ENCODE data around the gene PPME1.

PPME1 gene

DNA sequence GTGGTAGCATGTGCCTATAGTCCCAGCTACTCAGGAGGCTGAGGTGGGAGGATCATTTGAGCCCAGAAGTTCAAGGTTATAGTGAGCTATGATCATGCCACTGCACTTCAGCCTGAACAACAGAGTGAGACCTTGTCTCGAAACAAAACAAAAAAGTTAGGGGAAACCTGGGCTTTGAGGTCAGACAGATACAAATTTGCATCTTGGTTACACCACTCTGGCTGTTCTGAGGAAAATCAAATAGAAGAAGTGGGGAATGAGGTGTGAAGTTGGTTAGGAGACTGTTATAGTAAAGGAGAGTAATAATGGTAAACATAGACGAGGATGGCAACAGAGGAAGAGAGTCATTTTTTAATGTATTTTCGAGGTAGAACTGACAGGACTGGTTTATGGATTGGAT lies 62.6 kb downstream of the PPME1 start:
- no peak for DNase-seq

DNA sequence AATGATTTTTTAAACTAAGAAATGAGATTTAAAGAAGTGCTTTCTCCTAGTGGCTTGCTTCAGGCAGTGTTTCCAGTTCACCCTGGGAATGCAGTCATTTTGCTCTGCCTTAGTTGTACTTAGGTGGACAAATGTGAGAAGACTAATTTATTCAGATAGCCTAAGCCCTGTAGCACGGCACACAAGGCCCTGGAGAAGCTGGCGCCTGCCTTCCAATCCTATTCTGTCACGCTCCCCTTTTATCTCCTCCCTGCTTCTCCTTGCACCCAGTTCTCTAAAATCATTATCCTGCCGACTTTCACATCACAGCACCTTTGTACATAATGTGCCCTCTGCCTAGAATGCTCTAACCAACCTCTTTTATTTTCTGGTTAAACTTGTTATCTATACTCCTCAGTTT lies 64.0 kb downstream of the PPME1 start:
- DNase-seq, result no peak

DNA sequence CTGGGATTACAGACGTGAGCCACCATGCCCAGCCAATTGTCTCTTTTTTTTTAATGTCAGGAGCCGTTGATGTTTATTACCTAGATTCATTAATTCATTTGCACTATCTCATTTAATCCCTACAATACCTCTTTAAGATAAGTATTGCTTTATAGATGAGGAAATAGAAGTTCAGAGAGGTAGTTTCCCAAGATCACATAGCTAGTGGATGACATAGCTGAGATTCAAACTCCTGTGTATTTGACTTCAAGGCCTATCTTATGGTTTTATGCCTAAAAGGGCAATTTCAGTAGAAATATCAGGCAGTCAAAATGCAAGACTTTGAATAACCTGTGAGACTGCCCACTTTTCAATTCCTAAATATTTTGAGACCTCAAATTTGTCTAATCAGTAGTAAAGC lies 66.5 kb downstream of the PPME1 start:
- no peak for DNase-seq

GRCh38 chr11:74238243-74238642 lies 67.2 kb downstream of the PPME1 start:
- DNase-seq, result no peak

- no peak for DNase-seq
These were observed 77.4 kb downstream of the PPME1 start for GRCh38 chr11:74248469-74248868.

GRCh38 chr11:74249496-74249895 lies 78.4 kb downstream of the PPME1 start:
- no peak for DNase-seq

DNA sequence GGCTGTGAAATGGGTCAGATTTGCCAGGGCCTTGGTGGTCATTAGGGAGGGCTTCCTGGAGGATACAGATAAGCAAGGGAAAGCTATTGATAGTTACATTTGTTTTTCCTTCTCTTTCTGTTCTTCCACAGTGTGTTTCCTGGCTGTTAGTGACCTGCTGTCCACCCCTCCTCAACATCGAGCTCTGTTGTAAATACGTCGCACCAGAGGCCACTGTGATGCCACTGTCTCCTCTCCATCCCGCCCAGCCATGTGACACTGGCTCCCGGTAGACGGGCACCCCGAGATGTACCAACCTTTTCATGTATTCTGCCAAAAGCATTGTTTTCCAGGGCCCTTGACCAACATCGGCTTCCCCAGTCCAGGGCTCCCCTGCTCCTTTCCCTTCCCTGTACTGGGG lies 82.3 kb downstream of the PPME1 start:
- DNase-seq, result no peak

DNA sequence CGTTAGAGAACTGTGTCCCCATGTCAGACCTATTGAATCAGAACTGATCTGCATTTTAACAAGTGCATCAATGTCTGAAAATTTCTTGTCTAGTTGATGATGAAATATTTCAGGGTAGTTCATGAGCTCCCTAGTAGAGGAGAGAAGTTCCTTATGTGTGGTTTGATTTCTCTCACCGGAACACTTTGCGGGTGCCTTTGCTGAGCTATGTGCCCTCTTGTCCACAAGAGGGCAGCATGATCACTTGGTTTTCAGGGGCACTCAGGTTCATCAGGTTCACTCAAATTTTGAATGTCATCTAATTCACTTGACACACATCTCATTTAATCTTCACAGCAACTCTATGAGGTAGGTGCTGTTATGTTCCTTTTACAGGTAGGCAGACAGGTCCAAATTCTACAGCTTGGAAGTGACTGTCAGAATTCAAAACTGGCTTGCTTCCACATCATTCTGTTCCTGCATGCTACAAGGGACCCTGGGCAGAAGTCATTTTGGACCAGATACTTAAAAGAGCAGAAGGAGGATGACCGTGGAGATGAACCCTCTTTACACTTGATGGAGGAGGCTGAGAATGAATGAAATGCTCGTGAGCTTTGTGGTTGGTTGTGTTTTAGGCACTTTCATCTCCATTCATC lies 84.8 kb downstream of the PPME1 start:
- peak; percentile 84 for DNase-seq

- no peak for DNase-seq
These were observed 85.5 kb downstream of the PPME1 start for GRCh38 chr11:74256378-74257133.

DNA sequence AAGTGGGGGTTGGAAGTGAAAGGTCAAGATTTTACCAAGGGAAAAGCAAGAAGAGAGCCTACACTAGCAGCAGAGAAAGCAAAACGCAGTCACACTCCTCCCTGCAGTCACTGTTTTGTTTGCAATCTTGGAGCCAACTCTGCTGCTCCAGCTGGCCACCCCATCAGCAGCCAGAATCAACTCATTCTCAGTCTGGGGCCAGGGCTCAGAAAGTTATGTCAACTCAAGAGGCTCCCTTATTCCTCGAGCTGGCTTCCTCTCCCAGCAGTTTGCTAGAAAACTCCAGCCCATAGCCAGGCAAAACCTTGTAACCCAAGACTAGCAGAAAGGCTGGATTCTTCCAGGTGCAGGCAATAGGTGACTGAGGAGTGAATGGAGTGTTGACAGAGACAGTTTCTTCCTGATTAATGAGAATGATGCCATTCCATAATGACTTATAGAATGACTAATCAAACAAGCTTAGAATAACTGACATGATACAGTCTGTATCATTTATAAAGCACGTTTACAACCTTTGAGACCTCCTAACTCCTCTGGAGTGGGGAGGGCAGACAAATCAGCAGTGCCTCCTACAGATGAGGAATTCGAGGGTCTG lies 87.0 kb downstream of the PPME1 start:
- DNase-seq, result no peak

DNA sequence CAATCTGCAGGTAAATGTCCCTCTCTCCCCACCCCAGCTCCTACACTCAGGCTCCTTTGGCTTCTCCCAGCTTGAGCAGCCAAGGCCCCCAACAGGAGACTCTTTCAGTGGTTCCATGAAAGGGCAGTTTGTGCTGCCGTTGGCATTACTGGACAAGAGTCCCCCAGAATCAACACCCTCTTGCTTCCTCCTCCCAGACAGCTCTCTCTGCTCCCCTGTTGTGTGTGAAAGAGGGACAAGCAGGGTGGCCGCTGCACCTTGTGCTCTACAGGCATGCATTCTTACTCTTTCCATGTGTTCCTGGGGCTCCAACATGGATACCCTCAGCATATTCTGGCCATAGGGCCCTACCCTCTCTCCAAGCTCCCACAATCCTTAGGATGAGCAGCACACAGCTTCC lies 91.6 kb downstream of the PPME1 start:
- no peak for DNase-seq

DNA sequence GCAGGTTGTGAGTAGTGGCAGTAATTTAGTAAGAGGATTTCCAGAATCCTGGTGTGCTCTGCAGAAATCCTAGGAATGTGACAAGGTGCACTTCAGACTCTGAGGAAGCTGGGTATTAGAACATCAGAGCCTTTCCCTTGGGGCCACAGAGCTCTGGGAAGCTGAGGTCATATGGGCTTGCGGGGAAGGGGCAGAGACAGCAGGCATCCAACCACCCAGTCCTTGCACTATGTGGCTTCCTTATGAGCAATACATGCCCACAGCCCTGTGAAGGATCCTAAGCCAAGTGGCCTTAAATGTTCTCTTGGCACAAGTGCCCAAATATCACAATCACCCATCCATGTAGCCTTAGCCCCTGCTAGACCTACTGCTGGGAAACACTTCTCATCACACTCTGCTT lies 94.2 kb downstream of the PPME1 start:
- peak; percentile 84 for DNase-seq

DNA sequence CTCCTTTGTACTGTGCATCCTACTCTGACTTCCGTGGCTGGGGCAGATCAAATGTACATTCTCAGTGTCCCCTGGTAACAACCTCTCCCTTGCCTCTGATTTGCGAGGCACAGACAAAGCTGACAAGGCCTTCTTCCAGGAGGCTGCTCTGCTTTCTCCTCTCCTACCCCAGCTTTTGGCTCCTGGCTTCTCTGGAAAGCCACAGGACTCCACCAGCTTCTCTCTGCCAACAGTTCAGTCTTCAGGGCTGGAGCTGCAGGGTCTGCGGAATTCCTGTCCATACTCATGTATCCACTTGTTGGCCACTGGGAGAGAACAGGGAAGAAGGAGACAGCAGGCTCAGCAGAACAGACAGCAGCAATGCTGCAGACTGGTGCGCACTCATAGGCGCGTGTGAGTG lies 95.9 kb downstream of the PPME1 start:
- DNase-seq, result no peak

GRCh38 chr11:74268456-74268855 lies 97.4 kb downstream of the PPME1 start:
- peak; percentile 23 for DNase-seq

DNA sequence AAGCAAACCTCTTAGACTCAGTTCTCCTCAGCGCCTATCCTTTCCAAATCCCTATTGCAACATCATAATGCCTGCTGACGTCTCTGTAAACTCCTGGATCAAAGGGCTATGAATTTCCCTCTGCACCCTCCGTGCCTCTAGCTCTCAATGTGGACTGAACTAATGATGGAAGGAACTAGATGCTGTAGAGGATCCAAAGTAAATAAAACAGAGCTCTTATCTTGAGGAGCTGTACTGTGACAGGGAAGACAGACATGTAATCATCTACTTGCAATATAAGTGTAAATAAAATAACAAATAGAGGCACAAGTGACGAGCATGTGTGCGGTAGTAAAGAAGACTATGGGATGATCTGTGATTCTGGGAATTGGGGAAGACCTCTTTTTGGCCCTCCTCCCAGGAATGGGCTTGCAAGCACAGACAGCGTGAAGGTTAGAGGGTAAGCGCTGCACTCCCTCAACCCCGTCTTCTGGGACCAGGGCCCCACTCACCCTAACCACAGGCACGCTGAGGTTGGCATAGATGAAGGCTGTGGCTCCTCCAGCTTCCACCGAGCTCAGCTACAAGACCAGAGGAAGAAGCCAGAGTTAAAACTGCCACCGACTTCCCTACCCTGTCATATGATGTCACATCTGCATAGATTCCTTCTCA lies 98.2 kb downstream of the PPME1 start:
- DNase-seq, result no peak

DNA sequence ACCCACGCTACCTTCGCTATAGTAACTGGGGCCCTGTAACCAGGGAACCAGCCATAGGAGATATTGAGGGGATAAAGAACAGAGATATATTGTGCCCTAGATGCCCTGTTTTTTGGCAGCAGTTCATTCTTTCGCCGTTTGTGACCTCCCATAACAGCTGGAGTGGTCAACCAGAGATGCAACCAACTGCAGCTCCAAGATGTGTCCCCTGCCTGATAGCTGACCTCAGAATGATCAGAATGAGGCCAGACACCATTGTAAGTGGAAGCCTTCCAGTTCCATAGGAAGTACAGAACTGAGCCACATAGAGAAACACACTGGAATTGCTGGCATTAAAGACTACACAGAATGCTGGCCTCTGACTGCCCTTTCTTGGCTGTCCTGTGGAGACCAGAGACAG lies 101.2 kb downstream of the PPME1 start:
- DNase-seq, result no peak

DNA sequence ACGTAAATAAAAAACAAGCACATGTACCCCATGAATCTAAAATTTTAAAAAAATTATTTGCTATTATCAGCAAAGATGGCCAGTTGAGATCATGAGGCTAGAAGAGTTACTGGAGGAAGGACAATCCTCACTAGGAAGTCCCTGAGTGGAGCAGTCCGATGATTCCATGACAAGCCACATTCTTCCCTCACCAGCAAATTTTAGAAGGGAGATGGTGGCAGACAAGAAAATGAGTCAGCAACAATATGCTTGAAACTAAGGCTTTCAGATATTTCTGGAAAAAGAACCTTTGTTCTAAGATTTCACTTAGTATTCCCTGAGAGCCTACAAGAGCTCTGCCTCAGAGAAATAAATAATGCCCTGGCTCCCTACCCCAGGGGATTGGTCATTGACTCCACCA lies 105.5 kb downstream of the PPME1 start:
- DNase-seq, result no peak

- DNase-seq, result no peak
These were observed 107.0 kb downstream of the PPME1 start for GRCh38 chr11:74278103-74278502.

- DNase-seq, result no peak
These were observed 107.7 kb downstream of the PPME1 start for GRCh38 chr11:74278721-74279161.

GRCh38 chr11:74279256-74279655 lies 108.2 kb downstream of the PPME1 start:
- no peak for DNase-seq

DNA sequence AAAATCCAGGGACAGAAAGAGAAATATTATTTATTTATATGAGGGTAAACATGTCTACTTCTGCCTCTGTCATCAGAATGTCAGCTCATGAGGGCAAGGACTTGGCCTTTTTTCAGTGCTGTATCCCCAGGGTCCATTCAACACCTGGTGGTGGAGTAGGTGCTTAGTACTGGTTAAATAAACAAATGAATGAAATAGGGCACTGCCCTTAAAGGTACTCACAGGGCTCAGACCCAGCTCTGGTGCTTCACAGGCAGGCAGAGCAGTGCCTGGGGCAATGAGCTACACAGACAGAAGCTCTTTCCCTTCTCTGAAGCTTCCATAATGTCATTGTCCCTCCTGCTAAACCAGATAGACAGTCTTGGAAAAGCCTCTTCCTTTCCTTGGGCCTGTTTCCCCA lies 109.4 kb downstream of the PPME1 start:
- no peak for DNase-seq

GRCh38 chr11:74282421-74282820 lies 111.3 kb downstream of the PPME1 start:
- peak; percentile 87 for DNase-seq

GRCh38 chr11:74282914-74283371 lies 111.9 kb downstream of the PPME1 start:
- peak; percentile 28 for DNase-seq
